ENCODE results near the gene RPTOR.

The RPTOR gene

GRCh38 chr17:81000334-81000630 is 455.6 kb downstream of the RPTOR start:
- no peak for TF ChIP-seq CTCF (IDR thresholded peaks at IDR 0.05; ENCODE audit: extremely low read depth, insufficient read depth, missing control alignments)
- no peak for DNase-seq (ENCODE audit: low spot score)
- in situ Hi-C loops (cut with MboI; ENCODE audit: low pct_unique_long_range_greater_than_20kb, low sequenced_read_pairs, unreplicated experiment): no loop called here

DNA sequence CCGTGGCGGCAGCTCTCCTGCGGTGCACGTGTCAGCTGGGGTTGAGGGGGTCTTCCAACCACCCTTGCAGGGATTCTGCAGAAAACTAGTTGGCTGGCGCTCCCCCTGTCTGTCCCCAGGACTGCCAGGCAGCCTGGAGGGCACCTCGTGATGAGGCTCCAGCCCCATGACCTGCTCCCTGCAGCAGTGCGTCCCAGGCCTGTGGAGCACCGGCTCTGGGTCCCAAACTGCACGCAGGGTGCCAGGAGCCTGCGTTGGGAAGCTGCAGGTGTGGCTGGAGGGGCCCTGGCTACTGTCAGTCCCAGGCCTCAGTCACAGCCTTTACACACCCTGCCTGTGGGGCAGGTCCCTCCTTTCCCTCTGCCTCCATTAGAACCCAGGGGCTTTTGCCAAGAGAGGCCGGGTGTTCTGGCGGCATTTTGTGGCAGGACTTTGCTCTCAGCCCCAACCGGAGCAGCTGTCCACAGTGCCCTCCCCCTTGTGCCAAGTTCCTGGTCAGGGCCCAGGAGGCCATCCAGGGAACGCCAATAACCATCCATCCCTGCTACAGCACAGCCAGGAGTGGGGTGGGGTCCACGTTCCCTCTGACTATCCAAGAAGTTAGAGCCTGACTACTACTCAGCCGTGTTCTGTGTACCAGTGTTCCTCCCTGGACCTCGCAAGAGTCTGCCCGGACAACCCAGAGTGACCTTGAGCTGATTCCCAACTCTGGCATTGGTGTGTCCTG is 456.2 kb downstream of the RPTOR start:
- in situ Hi-C loops (cut with MboI; ENCODE audit: low pct_unique_long_range_greater_than_20kb, low sequenced_read_pairs, unreplicated experiment): no loop called here
- TF ChIP-seq CTCF (IDR thresholded peaks at IDR 0.05; ENCODE audit: extremely low read depth, insufficient read depth, missing control alignments): no peak
- DNase-seq (ENCODE audit: low spot score): peak; percentile 37

DNA sequence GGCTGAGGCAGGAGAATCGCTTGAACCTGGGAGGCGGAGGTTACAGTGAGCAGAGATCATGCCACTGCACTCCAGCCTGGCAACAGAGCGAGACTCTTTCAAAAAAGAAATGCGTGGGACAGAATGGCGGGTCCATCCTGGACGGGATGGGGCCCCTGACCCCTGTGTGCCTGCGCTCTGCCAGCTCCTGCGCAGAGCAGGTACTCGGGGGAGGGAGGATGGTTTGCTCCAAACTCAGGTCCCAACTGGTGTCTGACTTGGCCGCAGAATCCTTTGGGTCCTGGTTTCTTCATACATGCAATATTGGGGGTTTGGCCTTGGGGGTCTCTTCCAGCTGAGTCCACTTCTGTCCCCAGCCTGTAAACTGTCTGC is 457.4 kb downstream of the RPTOR start:
- in situ Hi-C loops (cut with MboI; ENCODE audit: low pct_unique_long_range_greater_than_20kb, low sequenced_read_pairs, unreplicated experiment): no loop called here
- TF ChIP-seq CTCF (IDR thresholded peaks at IDR 0.05; ENCODE audit: extremely low read depth, insufficient read depth, missing control alignments): no peak
- DNase-seq (ENCODE audit: low spot score): no peak

- peak; percentile 43 for DNase-seq (ENCODE audit: low spot score)
- in situ Hi-C loops (cut with MboI; ENCODE audit: low pct_unique_long_range_greater_than_20kb, low sequenced_read_pairs, unreplicated experiment): no loop called here
- no peak for TF ChIP-seq CTCF (IDR thresholded peaks at IDR 0.05; ENCODE audit: extremely low read depth, insufficient read depth, missing control alignments)
These were observed 458.0 kb downstream of the RPTOR start for GRCh38 chr17:81002409-81003361.

GRCh38 chr17:81003711-81004475 is 459.3 kb downstream of the RPTOR start:
- DNase-seq (ENCODE audit: low spot score): peak; percentile 46
- in situ Hi-C loops (cut with MboI; ENCODE audit: low pct_unique_long_range_greater_than_20kb, low sequenced_read_pairs, unreplicated experiment): no loop called here
- TF ChIP-seq CTCF (IDR thresholded peaks at IDR 0.05; ENCODE audit: extremely low read depth, insufficient read depth, missing control alignments): no peak

DNA sequence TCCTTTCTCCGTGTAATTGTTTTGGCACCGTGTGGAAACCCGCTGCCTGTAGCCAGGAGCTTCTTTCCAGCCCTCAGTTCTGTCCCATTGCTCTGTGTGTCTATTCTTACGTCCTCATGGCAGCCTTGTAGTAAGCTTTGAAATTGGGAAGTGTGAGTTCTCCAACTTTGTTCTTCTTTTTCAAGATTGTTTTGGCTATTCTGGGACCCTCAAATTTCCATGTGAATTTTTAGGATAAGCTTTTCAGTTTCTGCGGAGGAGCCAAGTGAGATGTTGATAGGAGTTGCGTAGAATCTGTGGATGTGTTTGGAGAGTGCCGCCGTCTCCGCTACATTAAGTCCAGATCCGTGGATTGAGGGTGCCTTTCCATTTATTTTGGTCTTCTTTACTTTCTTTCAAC is 462.3 kb downstream of the RPTOR start:
- no peak for DNase-seq (ENCODE audit: low spot score)
- TF ChIP-seq CTCF (IDR thresholded peaks at IDR 0.05; ENCODE audit: extremely low read depth, insufficient read depth, missing control alignments): no peak
- in situ Hi-C loops (cut with MboI; ENCODE audit: low pct_unique_long_range_greater_than_20kb, low sequenced_read_pairs, unreplicated experiment): no loop called here

Measured in GM13977 (cell line).